HepG2 (cell line): Measurements from ENCODE around the gene VGF. TPM values are rescaled to one million over a fixed set of nuclear protein-coding genes. Genes with fewer than 3 reads are reported as not detected.
A peak's percentile ranks its signal among the peaks of the same experiment; 100 is the strongest.

ENCODE experiments used
- ATAC-seq: fragments of 200-7000 bp; cut with Tn5 transposase; 3 replicates; pipeline ENCODE4 v1.9.1; 2020; ENCODE audit warnings: mild to moderate bottlenecking, moderate library complexity
- BruUV-seq: library from RNA; stranded (reverse); fragments of 400-500 nt; replicated peaks from 2 replicates; lab custom pipeline; 2021; lab: Mats Ljungman, UMichigan
- CTCF ChIA-PET: fragments of 300-600 bp; formaldehyde crosslinking; extraction: SDS; loops from one replicate; lab custom pipeline; 2021; ENCODE audit warnings: low total read pairs, inconsistent platforms, low intra/inter-chr PET ratio; lab: Yijun Ruan, JAX
- POLR2A ChIA-PET: fragments of 350-600 bp; sonication (Branson Sonifier 250); formaldehyde crosslinking; loops from one replicate; lab custom pipeline; 2020; ENCODE audit warnings: antibody characterized with exemption, inconsistent platforms; lab: Yijun Ruan, JAX
- DNase-seq: peaks from one replicate; pipeline ENCODE4 v3.0.0-alpha.2; 2015; ENCODE audit warnings: low spot score
- FAIRE-seq: peaks from 3 replicates; lab custom pipeline; 2011; peaks lifted over from hg19 to GRCh38; lab: Jason Lieb, UNC
- H2AFZ ChIP-seq: one replicate; pipeline ENCODE4 v1.6.1; 2011; ENCODE audit warnings: low read length, inconsistent platforms
- H3K27ac ChIP-seq: fragments of 300-600 bp; 3 replicates; pipeline ENCODE4 v1.8.0; 2011; ENCODE audit warnings: mixed run types, mild to moderate bottlenecking, mixed read lengths, low read length, inconsistent platforms; ENCODE audit not compliant: insufficient read depth; ENCODE audit errors: extremely low read length
- H3K27me3 ChIP-seq, 2 experiments: fragments of 200-600 bp in 1 of 2; 2 replicates in 1 of 2; 3 replicates in 1 of 2; pipeline versions ENCODE4 v1.6.0 to v1.8.0; 2011; ENCODE audit warnings: low read length in 2 of 2, mild to moderate bottlenecking in 2 of 2, moderate library complexity in 2 of 2, inconsistent platforms in 1 of 2; ENCODE audit not compliant: insufficient read depth in 2 of 2, control insufficient read depth in 1 of 2
- H3K36me3 ChIP-seq, 2 experiments: fragments of 200-600 bp in 1 of 2; replicated peaks in 1 of 2; 2 replicates in 1 of 2; 3 replicates in 1 of 2; pipeline versions ENCODE4 v1.5.1 to v1.8.0; 2011; ENCODE audit warnings: low read length in 2 of 2, inconsistent platforms in 1 of 2; ENCODE audit not compliant: insufficient read depth in 2 of 2, control insufficient read depth in 1 of 2
- H3K4me1 ChIP-seq: 2 replicates; pipeline ENCODE4 v1.5.1; 2012; ENCODE audit warnings: low read length, inconsistent platforms; ENCODE audit not compliant: insufficient read depth
- H3K4me2 ChIP-seq: 2 replicates; pipeline ENCODE4 v1.6.0; 2011; ENCODE audit warnings: low read depth, low read length, inconsistent platforms
- H3K4me3 ChIP-seq, 3 experiments: fragments of 200-600 bp in 1 of 3; sonication (generic), shearing (Covaris generic) in 1 of 3; replicated peaks in 1 of 3; 2 replicates each; pipeline ENCODE4 v1.5.1; 2011 to 2016; ENCODE audit warnings: low read length in 3 of 3, inconsistent platforms in 2 of 3, low read depth in 2 of 3, mild to moderate bottlenecking in 2 of 3, control low read depth in 1 of 3, mixed read lengths in 1 of 3; ENCODE audit not compliant: insufficient read depth in 1 of 3
- H3K79me2 ChIP-seq: one replicate; pipeline ENCODE4 v1.6.1; 2011; ENCODE audit warnings: low read length, inconsistent platforms; ENCODE audit not compliant: insufficient read depth
- H3K9ac ChIP-seq: 2 replicates; pipeline ENCODE4 v1.6.0; 2011; ENCODE audit warnings: mild to moderate bottlenecking, low read depth, low read length, inconsistent platforms; ENCODE audit not compliant: insufficient read depth
- H3K9me3 ChIP-seq: 2 replicates; pipeline ENCODE4 v1.5.1; 2012; ENCODE audit warnings: mild to moderate bottlenecking, low read length
- H4K20me1 ChIP-seq: 2 replicates; pipeline ENCODE4 v1.6.0; 2011; ENCODE audit warnings: inconsistent platforms, mild to moderate bottlenecking, low read length, moderate library complexity; ENCODE audit not compliant: insufficient read depth
- DNMT1 ChIP-seq: sonication (generic); formaldehyde crosslinking; IDR thresholded peaks from 2 replicates; pipeline ENCODE4 v1.5.1; 2020; ENCODE audit warnings: mild to moderate bottlenecking, missing genetic modification reagents
- DNMT3B ChIP-seq: conservative IDR thresholded peaks from 2 replicates; pipeline ENCODE4 v1.6.1; 2016; ENCODE audit warnings: missing biosample characterization, control low read depth
- EP300 ChIP-seq, 3 experiments: sonication (generic) in 1 of 3; formaldehyde crosslinking in 1 of 3; IDR thresholded peaks; 2 replicates each; pipeline versions ENCODE4 v1.5.1 to v1.6.1; 2011 to 2020; ENCODE audit warnings: low read depth in 2 of 3, low read length in 2 of 3, borderline replicate concordance in 1 of 3, improper control_type of control experiment in 1 of 3, mild to moderate bottlenecking in 1 of 3, missing genetic modification reagents in 1 of 3, moderate library complexity in 1 of 3
- ZBTB42 ChIP-seq: sonication (generic); formaldehyde crosslinking; IDR thresholded peaks from 2 replicates; pipeline ENCODE4 v1.5.0; 2020; ENCODE audit warnings: mild to moderate bottlenecking, missing genetic modification reagents
- ZNF121 ChIP-seq: sonication (generic); formaldehyde crosslinking; IDR thresholded peaks from 2 replicates; pipeline ENCODE4 v1.5.0; 2020; ENCODE audit warnings: mild to moderate bottlenecking, missing genetic modification reagents
- ZNF263 ChIP-seq: sonication (generic); formaldehyde crosslinking; IDR thresholded peaks from 2 replicates; pipeline ENCODE4 v1.4.0; 2020; ENCODE audit warnings: missing genetic modification reagents
- ZNF326 ChIP-seq: sonication (generic); formaldehyde crosslinking; IDR thresholded peaks from 2 replicates; pipeline ENCODE4 v1.4.0; 2020; ENCODE audit warnings: missing genetic modification reagents, borderline replicate concordance
- ZNF446 ChIP-seq: sonication (generic); formaldehyde crosslinking; IDR thresholded peaks from 2 replicates; pipeline ENCODE4 v1.5.0; 2020; ENCODE audit warnings: mild to moderate bottlenecking, missing genetic modification reagents
- WGBS: methylation state at CpG from one replicate; pipeline ENCODE4 v1.1.6; 2017; ENCODE audit warnings: low lambda C conversion rate; 5-methylcytosine and 5-hydroxymethylcytosine counted together
- in situ Hi-C: cut with HindIII; loops from 2 replicates; pipeline ENCODE4 v1.10.0; 2017; ENCODE audit warnings: low pct_unique_long_range_greater_than_20kb; ENCODE audit not compliant: extremely low pct_ligation_motif_present
- intact Hi-C: fragments of 100-400 bp; cut with micrococcal nuclease; formaldehyde crosslinking; loops from one replicate; pipeline ENCODE4 v1.10.0; 2022; ENCODE audit not compliant: unreplicated experiment
- polyA plus RNA-seq, 8 experiments: library from polyadenylated mRNA; depleted of rRNA in 3 of 8; stranded (reverse) in 7 of 8; unstranded in 1 of 8; fragments of >200 nt; fragmentation: Illumina TruSeq in 4 of 8; extraction: Trizol in 4 of 8; gene quantifications; 2 replicates each; pipeline versions ENCODE4 v1.2.1 to v1.2.3, GENCODE V29; 2011 to 2016; ENCODE audit warnings: low read depth in 4 of 8, missing spikeins in 1 of 8, mixed read lengths in 1 of 8; ENCODE audit not compliant: insufficient read depth in 1 of 8
- total RNA-seq, 5 experiments: library from RNA; depleted of rRNA; stranded (reverse); fragments of >200 nt; fragmentation: Illumina TruSeq; extraction: Trizol; gene quantifications; 2 replicates each; pipeline ENCODE4 v1.2.3, GENCODE V29; 2016; ENCODE audit warnings: low read depth in 1 of 5
- TF ChIP-seq, protein P1 (sequence below): sonication (generic); formaldehyde crosslinking; conservative IDR thresholded peaks from 2 replicates; pipeline ENCODE4 v1.8.1; 2023; ENCODE audit warnings: missing genetic modification reagents
- TF ChIP-seq, protein P2 (sequence below): sonication (generic); IDR thresholded peaks from 2 replicates; pipeline ENCODE4 v1.6.1; 2016; ENCODE audit warnings: low read depth, borderline replicate concordance

Gene VGF
- total and polyA plus RNA-seq, 2 of the 13 experiments (the other 11 are each of a cell fraction or from before 2014, with no cell fraction given) = 0.12 to 0.46 TPM

DNA sequence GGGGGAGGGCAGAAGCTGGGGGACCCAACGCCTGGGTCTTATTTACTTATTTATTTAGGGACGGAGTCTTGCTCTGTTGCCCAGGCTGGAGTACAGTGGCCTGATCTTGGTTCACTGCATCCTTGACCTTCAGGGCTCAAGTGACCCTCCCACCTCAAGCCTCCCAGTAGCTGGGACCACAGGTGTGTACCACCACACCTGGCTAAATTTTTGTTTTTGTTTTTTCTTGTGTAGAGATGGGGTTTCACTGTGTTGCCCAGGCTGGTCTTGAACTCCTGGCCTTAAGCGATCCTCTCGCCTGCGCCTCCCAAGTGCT, 37.2 kb upstream of the VGF start:
- Histone ChIP-seq H3K4me3 (peak overlapping the region; percentile 74 to 87 (median 84)), H3K9ac (peak overlapping the region; percentile 89), H4K20me1 (peaks cover 3% of the 10 kb centered on the region; the same call in 1 of the 2 replicates), H3K27ac (peak overlapping the region; percentile 99)
- CTCF ChIA-PET = no interaction called here
- 100% methylated on average over 3 of the region's 5 CpGs for WGBS
- no TSS peak for BruUV-seq
- TF ChIP-seq DNMT1 (CRISPR knock-in tag) (no peak), ZBTB42 (no peak), ZNF121 (CRISPR knock-in tag) (peak; percentile 94), ZNF446 (CRISPR knock-in tag) (no peak), DNMT3B (CRISPR knock-in tag) (no peak), ZNF326 (CRISPR knock-in tag) (no peak), EP300 (IDR thresholded peaks at IDR 0.05; ENCODE audit: low read depth in 2 of 2, low read length in 2 of 2) (no peak), EP300 (CRISPR knock-in tag; IDR thresholded peaks at IDR 0.05; ENCODE audit: borderline replicate concordance) (no peak), ZNF263 (CRISPR knock-in tag) (no peak)
- TF ChIP-seq, protein P1, sequence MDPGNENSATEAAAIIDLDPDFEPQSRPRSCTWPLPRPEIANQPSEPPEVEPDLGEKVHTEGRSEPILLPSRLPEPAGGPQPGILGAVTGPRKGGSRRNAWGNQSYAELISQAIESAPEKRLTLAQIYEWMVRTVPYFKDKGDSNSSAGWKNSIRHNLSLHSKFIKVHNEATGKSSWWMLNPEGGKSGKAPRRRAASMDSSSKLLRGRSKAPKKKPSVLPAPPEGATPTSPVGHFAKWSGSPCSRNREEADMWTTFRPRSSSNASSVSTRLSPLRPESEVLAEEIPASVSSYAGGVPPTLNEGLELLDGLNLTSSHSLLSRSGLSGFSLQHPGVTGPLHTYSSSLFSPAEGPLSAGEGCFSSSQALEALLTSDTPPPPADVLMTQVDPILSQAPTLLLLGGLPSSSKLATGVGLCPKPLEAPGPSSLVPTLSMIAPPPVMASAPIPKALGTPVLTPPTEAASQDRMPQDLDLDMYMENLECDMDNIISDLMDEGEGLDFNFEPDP (CRISPR knock-in tag) = 0 out of 2 replicates have a peak, but pooled peaks have one; percentile 71
- TF ChIP-seq, protein P2, sequence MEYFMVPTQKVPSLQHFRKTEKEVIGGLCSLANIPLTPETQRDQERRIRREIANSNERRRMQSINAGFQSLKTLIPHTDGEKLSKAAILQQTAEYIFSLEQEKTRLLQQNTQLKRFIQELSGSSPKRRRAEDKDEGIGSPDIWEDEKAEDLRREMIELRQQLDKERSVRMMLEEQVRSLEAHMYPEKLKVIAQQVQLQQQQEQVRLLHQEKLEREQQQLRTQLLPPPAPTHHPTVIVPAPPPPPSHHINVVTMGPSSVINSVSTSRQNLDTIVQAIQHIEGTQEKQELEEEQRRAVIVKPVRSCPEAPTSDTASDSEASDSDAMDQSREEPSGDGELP = no peak
- TF ChIP-seq, all 625 proteins: peak for 2
- Histone ChIP-seq H3K9me3 (no peaks in the 10 kb centered on the region), H3K36me3 (peaks cover 5 to 8% of the 10 kb centered on the region in 2 experiments; a peak in 3 of 5 replicates), H3K79me2 (peaks cover 12% of the 10 kb centered on the region), H2AFZ (no peak overlapping the region), H3K4me1 (peaks cover 43% of the 10 kb centered on the region), H3K27me3 (no peaks in the 10 kb centered on the region; a peak in 1 of 5 replicates), H3K4me2 (peak overlapping the region; percentile 91)
- no peak for FAIRE-seq
- intact Hi-C loops (no loop called here), in situ Hi-C loops (no loop called here)
- ATAC-seq = no peak
- POLR2A ChIA-PET = interaction anchor here (0.9 to 11.6 kb wide), 10 partner anchors 10 to 773 kb away, joined by 3 to 202 read pairs (median 10); partner anchors contain the start of genes CLDN15, FIS1, MEPCE and PLOD3
- DNase-seq = no peak
